CD4-positive, alpha-beta T cell treated with Interleukin-4 for 1 hour (primary cell): ENCODE data around the gene BLOC1S3.
"Not testable (repeated sequence)": the region's sequence is repeated elsewhere in the genome, so short reads cannot be mapped to it uniquely, and the experiment has no call there.

Experiments
- DNase-seq, 2 donors: peaks; one replicate each; pipeline ENCODE4 v3.0.0-alpha.2; 2020 to 2022

BLOC1S3 gene

GRCh38 chr19:45186509-45187334 lies 8.1 kb downstream of the BLOC1S3 start:
- no peak for DNase-seq

- peak; percentile 39 to 68 for DNase-seq
These were observed 9.0 kb downstream of the BLOC1S3 start for GRCh38 chr19:45187421-45188100.

- DNase-seq: no peak
These were observed 11.4 kb downstream of the BLOC1S3 start for GRCh38 chr19:45189971-45190370.

GRCh38 chr19:45191375-45191774 lies 12.8 kb downstream of the BLOC1S3 start:
- no peak for DNase-seq

- no peak for DNase-seq
These were observed 17.2 kb downstream of the BLOC1S3 start for GRCh38 chr19:45195764-45196163.

GRCh38 chr19:45200568-45200967 lies 22.0 kb downstream of the BLOC1S3 start:
- no peak for DNase-seq

- no peak for DNase-seq
These were observed 24.1 kb downstream of the BLOC1S3 start for GRCh38 chr19:45202637-45203036.

GRCh38 chr19:45205810-45206209 lies 27.2 kb downstream of the BLOC1S3 start:
- no peak for DNase-seq

- no peak for DNase-seq
These were observed 27.7 kb downstream of the BLOC1S3 start for GRCh38 chr19:45206328-45206727.

- no peak for DNase-seq
These were observed 33.3 kb downstream of the BLOC1S3 start for GRCh38 chr19:45211751-45212381.

- no peak for DNase-seq
These were observed 34.4 kb downstream of the BLOC1S3 start for GRCh38 chr19:45213031-45213430.

- DNase-seq: no peak
These were observed 37.0 kb downstream of the BLOC1S3 start for GRCh38 chr19:45215391-45216191.

- no peak for DNase-seq
These were observed 38.1 kb downstream of the BLOC1S3 start for GRCh38 chr19:45216667-45217066.

GRCh38 chr19:45217193-45217956 lies 38.8 kb downstream of the BLOC1S3 start:
- DNase-seq: no peak

GRCh38 chr19:45217957-45218334 lies 39.4 kb downstream of the BLOC1S3 start:
- DNase-seq: no peak

GRCh38 chr19:45218426-45218825 lies 39.8 kb downstream of the BLOC1S3 start:
- no peak for DNase-seq

GRCh38 chr19:45218911-45219743 lies 40.5 kb downstream of the BLOC1S3 start:
- DNase-seq: no peak

- DNase-seq: no peak
These were observed 44.1 kb downstream of the BLOC1S3 start for GRCh38 chr19:45222724-45223123.

- DNase-seq: no peak
These were observed 45.3 kb downstream of the BLOC1S3 start for GRCh38 chr19:45223879-45224278.

GRCh38 chr19:45224645-45225044 lies 46.1 kb downstream of the BLOC1S3 start:
- DNase-seq: no peak

GRCh38 chr19:45229056-45229455 lies 50.5 kb downstream of the BLOC1S3 start:
- not testable (repeated sequence) for DNase-seq
